HepG2 (cell line): ENCODE data around the gene FDPS. TPM values are rescaled to one million over a fixed set of nuclear protein-coding genes. Genes with fewer than 3 reads are reported as not detected.

ENCODE experiments used
- AGO1 ChIP-seq: fragments of 200-400 bp; formaldehyde crosslinking; IDR thresholded peaks from 2 replicates; pipeline ENCODE4 v1.6.1; 2017; ENCODE audit warnings: mild to moderate bottlenecking, low read depth, low read length, moderate library complexity; ENCODE audit not compliant: poor library complexity, severe bottlenecking
- ATF1 ChIP-seq: IDR thresholded peaks from 2 replicates; pipeline ENCODE4 v1.6.1; 2016; ENCODE audit warnings: mild to moderate bottlenecking, control low read depth
- BORCS8-MEF2B ChIP-seq: sonication (generic); formaldehyde crosslinking; IDR thresholded peaks from 2 replicates; pipeline ENCODE4 v1.8.0; 2022; ENCODE audit warnings: mild to moderate bottlenecking, missing genetic modification reagents
- CBX1 ChIP-seq: IDR thresholded peaks from one replicate; pipeline ENCODE4 v1.6.1; 2016; ENCODE audit warnings: antibody characterized with exemption, low read depth
- DR1 ChIP-seq: sonication (generic); formaldehyde crosslinking; IDR thresholded peaks from 2 replicates; pipeline ENCODE4 v1.8.0; 2021; ENCODE audit warnings: mild to moderate bottlenecking, missing genetic modification reagents, inconsistent platforms
- GTF2F1 ChIP-seq: fragments of 150-350 bp; IDR thresholded peaks from 2 replicates; pipeline ENCODE4 v1.6.1; 2014; ENCODE audit warnings: low read length
- NCOA1 ChIP-seq: sonication (generic); formaldehyde crosslinking; IDR thresholded peaks from 2 replicates; pipeline ENCODE4 v1.9.0; 2021; ENCODE audit warnings: missing genetic modification reagents
- NFIB ChIP-seq: sonication (generic); formaldehyde crosslinking; IDR thresholded peaks from 2 replicates; pipeline ENCODE4 v1.9.0; 2021; ENCODE audit warnings: missing genetic modification reagents, mild to moderate bottlenecking, borderline replicate concordance
- NFYB ChIP-seq: sonication (generic); formaldehyde crosslinking; IDR thresholded peaks from 2 replicates; pipeline ENCODE4 v1.4.0; 2020; ENCODE audit warnings: missing genetic modification reagents
- PCBP1 ChIP-seq: fragments of 200-400 bp; formaldehyde crosslinking; IDR thresholded peaks from 2 replicates; pipeline ENCODE4 v1.6.1; 2017; ENCODE audit warnings: mild to moderate bottlenecking, low read depth, low read length, borderline replicate concordance
- POLR2AphosphoS5 ChIP-seq: IDR thresholded peaks from 2 replicates; pipeline ENCODE4 v1.6.1; 2012; ENCODE audit warnings: low read depth, low read length
- RFX3 ChIP-seq: IDR thresholded peaks from 2 replicates; pipeline ENCODE4 v1.6.1; 2016; ENCODE audit warnings: missing biosample characterization, missing genetic modification reagents
- ZFP36L2 ChIP-seq: sonication (generic); formaldehyde crosslinking; IDR thresholded peaks from 2 replicates; pipeline ENCODE4 v1.4.0; 2020; ENCODE audit warnings: missing genetic modification reagents
- ZNF20 ChIP-seq: sonication (generic); formaldehyde crosslinking; IDR thresholded peaks from 2 replicates; pipeline ENCODE4 v1.4.0; 2020; ENCODE audit warnings: mild to moderate bottlenecking, moderate library complexity, missing genetic modification reagents
- ZNF24 ChIP-seq: fragments of 450-650 bp; IDR thresholded peaks from 2 replicates; pipeline ENCODE4 v1.6.1; 2017; ENCODE audit warnings: antibody characterized with exemption, mild to moderate bottlenecking
- ZNF3 ChIP-seq: IDR thresholded peaks from 2 replicates; pipeline ENCODE4 v1.7.0; 2017; ENCODE audit warnings: inconsistent platforms
- ZNF446 ChIP-seq: sonication (generic); formaldehyde crosslinking; IDR thresholded peaks from 2 replicates; pipeline ENCODE4 v1.5.0; 2020; ENCODE audit warnings: mild to moderate bottlenecking, missing genetic modification reagents
- ZNF460 ChIP-seq: sonication (generic); formaldehyde crosslinking; IDR thresholded peaks from 2 replicates; pipeline ENCODE4 v1.5.1; 2020; ENCODE audit warnings: missing genetic modification reagents, mild to moderate bottlenecking, borderline replicate concordance
- ZNF513 ChIP-seq: sonication (generic); formaldehyde crosslinking; conservative IDR thresholded peaks from 2 replicates; pipeline ENCODE4 v1.5.0; 2020; ENCODE audit warnings: missing genetic modification reagents
- ZNF557 ChIP-seq: sonication (generic); formaldehyde crosslinking; IDR thresholded peaks from 2 replicates; pipeline ENCODE4 v1.4.0; 2020; ENCODE audit warnings: missing genetic modification reagents
- ZNF777 ChIP-seq: sonication (generic); formaldehyde crosslinking; IDR thresholded peaks from 2 replicates; pipeline ENCODE4 v1.4.0; 2020; ENCODE audit warnings: missing genetic modification reagents
- ZSCAN31 ChIP-seq: sonication (generic); formaldehyde crosslinking; IDR thresholded peaks from 2 replicates; pipeline ENCODE4 v1.5.0; 2020; ENCODE audit warnings: low read depth, mild to moderate bottlenecking, missing genetic modification reagents
- polyA plus RNA-seq, 8 experiments: library from polyadenylated mRNA; depleted of rRNA in 3 of 8; stranded (reverse) in 7 of 8; unstranded in 1 of 8; fragments of >200 nt; fragmentation: Illumina TruSeq in 4 of 8; extraction: Trizol in 4 of 8; gene quantifications; 2 replicates each; pipeline versions ENCODE4 v1.2.1 to v1.2.3, GENCODE V29; 2011 to 2016; ENCODE audit warnings: low read depth in 4 of 8, missing spikeins in 1 of 8, mixed read lengths in 1 of 8; ENCODE audit not compliant: insufficient read depth in 1 of 8
- total RNA-seq, 5 experiments: library from RNA; depleted of rRNA; stranded (reverse); fragments of >200 nt; fragmentation: Illumina TruSeq; extraction: Trizol; gene quantifications; 2 replicates each; pipeline ENCODE4 v1.2.3, GENCODE V29; 2016; ENCODE audit warnings: low read depth in 1 of 5
- TF ChIP-seq, protein P1 (sequence below): sonication (generic); formaldehyde crosslinking; IDR thresholded peaks from 2 replicates; pipeline ENCODE4 v1.4.0; 2020; ENCODE audit warnings: missing genetic modification reagents, low read depth, mild to moderate bottlenecking, borderline replicate concordance
- TF ChIP-seq, protein P2 (sequence below): sonication (generic); formaldehyde crosslinking; IDR thresholded peaks from 2 replicates; pipeline ENCODE4 v1.4.0; 2020; ENCODE audit warnings: missing genetic modification reagents
- TF ChIP-seq, protein P3 (sequence below): sonication (generic); formaldehyde crosslinking; IDR thresholded peaks from 2 replicates; pipeline ENCODE4 v1.8.0; 2022; ENCODE audit warnings: missing genetic modification reagents, mild to moderate bottlenecking, moderate library complexity, borderline replicate concordance

Gene FDPS
- total and polyA plus RNA-seq, 2 of the 13 experiments (the other 11 are each of a cell fraction or from before 2014, with no cell fraction given), result 264 to 519 TPM

DNA sequence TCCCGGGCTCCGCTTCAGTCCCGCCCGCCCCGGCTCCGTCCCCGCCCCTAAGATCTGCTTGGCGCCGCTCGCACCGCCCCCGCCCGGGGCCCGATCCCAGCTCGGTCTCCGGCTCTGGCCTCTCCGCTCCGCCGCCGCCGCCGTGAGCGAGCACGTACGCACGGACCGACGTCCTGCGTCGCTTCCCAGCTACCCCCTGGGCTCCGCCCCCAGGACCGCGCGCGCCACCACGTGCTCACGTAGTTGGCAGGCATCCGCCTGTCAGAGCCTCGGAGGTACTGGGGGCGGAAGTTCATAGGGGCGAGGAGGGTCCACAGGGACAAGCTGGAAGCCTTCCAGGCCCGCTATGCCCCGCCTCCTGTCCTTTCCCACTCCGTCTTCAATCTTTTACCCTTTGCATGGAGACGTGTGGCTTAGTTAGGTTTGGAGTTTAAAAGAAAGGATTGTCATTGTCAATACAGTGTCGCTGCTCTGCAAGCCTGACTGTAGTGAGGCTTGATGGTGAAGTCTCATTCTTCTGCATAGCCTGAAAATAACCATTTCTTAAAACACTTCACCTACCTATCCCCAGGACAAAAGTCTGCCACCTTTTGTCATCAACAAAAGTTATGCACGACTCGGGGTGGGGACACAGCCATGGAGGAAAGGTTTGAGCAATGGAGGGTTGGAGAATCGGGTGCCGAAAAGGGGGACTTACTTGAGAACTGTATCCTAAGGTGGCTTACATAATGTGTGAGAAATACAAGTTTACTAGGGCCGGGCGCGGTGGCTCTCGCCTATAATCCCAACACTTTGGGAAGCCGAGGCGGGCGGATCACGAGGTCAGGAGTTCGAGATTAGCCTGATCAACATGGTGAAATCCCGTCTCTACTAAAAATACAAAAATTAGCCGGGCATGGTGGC, 35.1 kb upstream of the FDPS start, which contains the start of gene CLK2 (continued):
- TF ChIP-seq ZNF460 (CRISPR knock-in tag) (no peak), DR1 (CRISPR knock-in tag) (0 out of 2 replicates have a peak, but pooled peaks have one; percentile 66), ZFP36L2 (CRISPR knock-in tag) (no peak), ZSCAN31 (peak; percentile 74), RFX3 (no peak), AGO1 (no peak), NFIB (CRISPR knock-in tag) (no peak), ZNF3 (CRISPR knock-in tag) (no peak), GTF2F1 (no peak), ZNF513 (no peak), BORCS8-MEF2B (CRISPR knock-in tag) (no peak), PCBP1 (no peak), ATF1 (CRISPR knock-in tag) (peak; percentile 44; the same call in 1 of the 2 replicates), ZNF20 (CRISPR knock-in tag) (no peak), POLR2AphosphoS5 (peak; percentile 81), NFYB (CRISPR knock-in tag) (peak; percentile 68), ZNF24 (no peak), ZNF557 (CRISPR knock-in tag) (no peak), NCOA1 (CRISPR knock-in tag) (no peak), ZNF777 (no peak), ZNF446 (CRISPR knock-in tag) (peak; percentile 66; the same call in 1 of the 2 replicates), CBX1 (peak; percentile 47)
- TF ChIP-seq, protein P1, sequence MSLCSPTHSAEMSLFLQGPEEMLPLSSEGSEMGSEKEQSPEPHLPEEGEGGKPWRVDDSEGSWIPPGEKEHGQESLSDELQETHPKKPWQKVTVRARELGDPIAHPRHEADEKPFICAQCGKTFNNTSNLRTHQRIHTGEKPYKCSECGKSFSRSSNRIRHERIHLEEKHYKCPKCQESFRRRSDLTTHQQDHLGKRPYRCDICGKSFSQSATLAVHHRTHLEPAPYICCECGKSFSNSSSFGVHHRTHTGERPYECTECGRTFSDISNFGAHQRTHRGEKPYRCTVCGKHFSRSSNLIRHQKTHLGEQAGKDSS, result 0 out of 2 replicates have a peak, but pooled peaks have one; percentile 48
- TF ChIP-seq, protein P2, sequence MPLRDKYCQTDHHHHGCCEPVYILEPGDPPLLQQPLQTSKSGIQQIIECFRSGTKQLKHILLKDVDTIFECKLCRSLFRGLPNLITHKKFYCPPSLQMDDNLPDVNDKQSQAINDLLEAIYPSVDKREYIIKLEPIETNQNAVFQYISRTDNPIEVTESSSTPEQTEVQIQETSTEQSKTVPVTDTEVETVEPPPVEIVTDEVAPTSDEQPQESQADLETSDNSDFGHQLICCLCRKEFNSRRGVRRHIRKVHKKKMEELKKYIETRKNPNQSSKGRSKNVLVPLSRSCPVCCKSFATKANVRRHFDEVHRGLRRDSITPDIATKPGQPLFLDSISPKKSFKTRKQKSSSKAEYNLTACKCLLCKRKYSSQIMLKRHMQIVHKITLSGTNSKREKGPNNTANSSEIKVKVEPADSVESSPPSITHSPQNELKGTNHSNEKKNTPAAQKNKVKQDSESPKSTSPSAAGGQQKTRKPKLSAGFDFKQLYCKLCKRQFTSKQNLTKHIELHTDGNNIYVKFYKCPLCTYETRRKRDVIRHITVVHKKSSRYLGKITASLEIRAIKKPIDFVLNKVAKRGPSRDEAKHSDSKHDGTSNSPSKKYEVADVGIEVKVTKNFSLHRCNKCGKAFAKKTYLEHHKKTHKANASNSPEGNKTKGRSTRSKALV (CRISPR knock-in tag), result no peak
- TF ChIP-seq, protein P3, sequence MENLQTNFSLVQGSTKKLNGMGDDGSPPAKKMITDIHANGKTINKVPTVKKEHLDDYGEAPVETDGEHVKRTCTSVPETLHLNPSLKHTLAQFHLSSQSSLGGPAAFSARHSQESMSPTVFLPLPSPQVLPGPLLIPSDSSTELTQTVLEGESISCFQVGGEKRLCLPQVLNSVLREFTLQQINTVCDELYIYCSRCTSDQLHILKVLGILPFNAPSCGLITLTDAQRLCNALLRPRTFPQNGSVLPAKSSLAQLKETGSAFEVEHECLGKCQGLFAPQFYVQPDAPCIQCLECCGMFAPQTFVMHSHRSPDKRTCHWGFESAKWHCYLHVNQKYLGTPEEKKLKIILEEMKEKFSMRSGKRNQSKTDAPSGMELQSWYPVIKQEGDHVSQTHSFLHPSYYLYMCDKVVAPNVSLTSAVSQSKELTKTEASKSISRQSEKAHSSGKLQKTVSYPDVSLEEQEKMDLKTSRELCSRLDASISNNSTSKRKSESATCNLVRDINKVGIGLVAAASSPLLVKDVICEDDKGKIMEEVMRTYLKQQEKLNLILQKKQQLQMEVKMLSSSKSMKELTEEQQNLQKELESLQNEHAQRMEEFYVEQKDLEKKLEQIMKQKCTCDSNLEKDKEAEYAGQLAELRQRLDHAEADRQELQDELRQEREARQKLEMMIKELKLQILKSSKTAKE, result no peak; the same call in 1 of the 2 replicates
